HUES64 (cell line): Measurements from ENCODE around the gene SLX4. TPM values are rescaled to one million over a fixed set of nuclear protein-coding genes. Genes with fewer than 3 reads are reported as not detected.
"Not testable (repeated sequence)": the region's sequence is repeated elsewhere in the genome, so short reads cannot be mapped to it uniquely, and the experiment has no call there.

Experiments used
- H3K27ac ChIP-seq: 2 replicates; pipeline ENCODE4 v1.7.0; 2013; ENCODE audit warnings: low read depth, low read length, inconsistent platforms
- H3K27me3 ChIP-seq: 2 replicates; pipeline ENCODE4 v1.6.1; 2013; ENCODE audit warnings: mild to moderate bottlenecking, low read length; ENCODE audit not compliant: insufficient read depth
- H3K36me3 ChIP-seq: 2 replicates; pipeline ENCODE4 v1.6.1; 2013; ENCODE audit warnings: mild to moderate bottlenecking, low read length; ENCODE audit not compliant: insufficient read depth
- H3K4me1 ChIP-seq: 2 replicates; pipeline ENCODE4 v1.6.1; 2013; ENCODE audit warnings: mild to moderate bottlenecking, low read length, moderate library complexity; ENCODE audit not compliant: insufficient read depth
- H3K4me3 ChIP-seq: 2 replicates; pipeline ENCODE4 v1.5.1; 2013; ENCODE audit warnings: mild to moderate bottlenecking, low read length, moderate library complexity
- H3K9ac ChIP-seq: 2 replicates; pipeline ENCODE4 v1.6.1; 2013; ENCODE audit warnings: mild to moderate bottlenecking, low read depth, low read length
- H3K9me3 ChIP-seq: 2 replicates; pipeline ENCODE4 v1.6.1; 2013; ENCODE audit warnings: low read depth, low read length; ENCODE audit not compliant: insufficient read depth
- WGBS: fragments of 150-250, 120-280 bp; methylation state at CpG from one replicate; pipeline ENCODE4 v1.1.7; 2013; ENCODE audit warnings: missing lambda C conversion rate; 5-methylcytosine and 5-hydroxymethylcytosine counted together
- polyA plus RNA-seq, 2 experiments: library from polyadenylated mRNA; stranded (reverse); fragments of 50-300 nt; gene quantifications; one replicate each; pipeline ENCODE4 v1.2.3, GENCODE V29; 2013

The SLX4 gene, protein sequence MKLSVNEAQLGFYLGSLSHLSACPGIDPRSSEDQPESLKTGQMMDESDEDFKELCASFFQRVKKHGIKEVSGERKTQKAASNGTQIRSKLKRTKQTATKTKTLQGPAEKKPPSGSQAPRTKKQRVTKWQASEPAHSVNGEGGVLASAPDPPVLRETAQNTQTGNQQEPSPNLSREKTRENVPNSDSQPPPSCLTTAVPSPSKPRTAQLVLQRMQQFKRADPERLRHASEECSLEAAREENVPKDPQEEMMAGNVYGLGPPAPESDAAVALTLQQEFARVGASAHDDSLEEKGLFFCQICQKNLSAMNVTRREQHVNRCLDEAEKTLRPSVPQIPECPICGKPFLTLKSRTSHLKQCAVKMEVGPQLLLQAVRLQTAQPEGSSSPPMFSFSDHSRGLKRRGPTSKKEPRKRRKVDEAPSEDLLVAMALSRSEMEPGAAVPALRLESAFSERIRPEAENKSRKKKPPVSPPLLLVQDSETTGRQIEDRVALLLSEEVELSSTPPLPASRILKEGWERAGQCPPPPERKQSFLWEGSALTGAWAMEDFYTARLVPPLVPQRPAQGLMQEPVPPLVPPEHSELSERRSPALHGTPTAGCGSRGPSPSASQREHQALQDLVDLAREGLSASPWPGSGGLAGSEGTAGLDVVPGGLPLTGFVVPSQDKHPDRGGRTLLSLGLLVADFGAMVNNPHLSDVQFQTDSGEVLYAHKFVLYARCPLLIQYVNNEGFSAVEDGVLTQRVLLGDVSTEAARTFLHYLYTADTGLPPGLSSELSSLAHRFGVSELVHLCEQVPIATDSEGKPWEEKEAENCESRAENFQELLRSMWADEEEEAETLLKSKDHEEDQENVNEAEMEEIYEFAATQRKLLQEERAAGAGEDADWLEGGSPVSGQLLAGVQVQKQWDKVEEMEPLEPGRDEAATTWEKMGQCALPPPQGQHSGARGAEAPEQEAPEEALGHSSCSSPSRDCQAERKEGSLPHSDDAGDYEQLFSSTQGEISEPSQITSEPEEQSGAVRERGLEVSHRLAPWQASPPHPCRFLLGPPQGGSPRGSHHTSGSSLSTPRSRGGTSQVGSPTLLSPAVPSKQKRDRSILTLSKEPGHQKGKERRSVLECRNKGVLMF (N-terminal part only)
- polyA plus RNA-seq (2013, experiment 1 of 2): 6.0 TPM
- polyA plus RNA-seq (2013, experiment 2 of 2): 7.0 TPM

DNA sequence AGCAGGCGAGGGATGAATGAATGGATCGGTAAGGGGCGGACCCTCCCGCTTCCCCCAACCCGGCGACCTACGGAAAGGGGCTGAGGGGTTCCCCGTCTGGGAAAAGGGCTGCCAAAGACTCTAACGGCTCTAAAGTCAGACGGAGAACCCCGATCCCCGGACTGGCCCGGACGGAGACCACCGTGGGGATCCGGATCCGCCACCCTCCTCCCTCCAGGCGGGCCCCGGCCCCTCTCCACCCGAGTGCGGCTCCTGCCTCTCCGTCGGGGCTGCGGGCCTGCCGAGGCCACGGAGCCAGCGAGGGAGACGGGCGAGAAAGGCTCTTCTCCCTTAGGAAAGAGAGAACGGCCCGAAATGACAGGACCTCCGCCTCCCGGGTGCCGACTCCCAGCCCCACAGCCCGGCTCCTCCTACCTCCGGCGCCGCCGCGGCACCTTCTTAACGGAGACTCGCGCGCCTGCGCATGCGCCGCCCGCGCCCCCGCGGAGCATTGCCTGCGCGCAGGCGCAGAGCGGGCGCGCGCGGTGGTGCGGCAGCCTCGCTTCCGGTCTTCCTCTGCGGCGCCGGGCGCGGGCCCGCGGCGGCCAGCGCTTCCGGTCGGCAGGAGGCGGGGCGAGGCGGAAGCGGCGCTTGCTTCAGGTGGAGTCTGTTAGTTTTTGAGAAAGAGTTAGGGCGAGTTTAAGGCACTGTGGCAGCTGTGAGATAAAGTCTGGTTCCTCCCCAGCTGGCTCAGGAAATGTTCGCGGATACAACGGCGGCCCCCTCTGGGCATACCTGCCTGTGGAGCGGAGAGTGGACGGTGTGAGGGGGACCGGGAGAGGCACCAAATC, at the start of gene SLX4:
Gene SLX4, minus strand, starts transcription at position 461 of the 830 bp plus-strand sequence. CDS start 2,642 bp downstream, outside the sequence.
- Histone ChIP-seq H3K27ac (peak within 1 kb of the TSS; percentile 73; the same call in 1 of the 2 replicates), H3K9ac (peak within 1 kb of the TSS; percentile 85), H3K9me3 (no peaks in the 10 kb centered on the region), H3K4me1 (peaks cover 9% of the 10 kb centered on the region; the same call in 1 of the 2 replicates), H3K4me3 (peak within 1 kb of the TSS; percentile 100), H3K36me3 (peaks cover 20% of the 10 kb centered on the region), H3K27me3 (no peaks in the 10 kb centered on the region)
- under 1% methylated on average over 86 of the region's 86 CpGs for WGBS

GRCh38 chr16:3659251-3659650, 47.8 kb upstream of the SLX4 start:
- H3K27ac ChIP-seq: no peak overlapping the region
- no peak overlapping the region for H3K4me3 ChIP-seq
- no peaks in the 10 kb centered on the region for H3K4me1 ChIP-seq
- H3K27me3 ChIP-seq: no peaks in the 10 kb centered on the region
- H3K36me3 ChIP-seq: peaks cover 94% of the 10 kb centered on the region
- 87% methylated on average over 2 of the region's 3 CpGs for WGBS
- H3K9ac ChIP-seq: no peak overlapping the region
- H3K9me3 ChIP-seq: no peaks in the 10 kb centered on the region

- H3K4me3 ChIP-seq: no peak overlapping the region
- H3K36me3 ChIP-seq: peaks cover 79% of the 10 kb centered on the region
- no peaks in the 10 kb centered on the region for H3K9me3 ChIP-seq
- no peak overlapping the region for H3K9ac ChIP-seq
- peaks cover 3% of the 10 kb centered on the region; the same call in 1 of the 2 replicates for H3K4me1 ChIP-seq
- no peak overlapping the region for H3K27ac ChIP-seq
- WGBS: 95% methylated on average over 42 of the region's 42 CpGs
- no peaks in the 10 kb centered on the region for H3K27me3 ChIP-seq
These were observed 45.4 kb upstream of the SLX4 start for GRCh38 chr16:3656491-3657468.

- not testable (repeated sequence) for H3K4me3 ChIP-seq, H3K27me3 ChIP-seq, H3K27ac ChIP-seq, H3K9ac ChIP-seq, H3K9me3 ChIP-seq, H3K4me1 ChIP-seq
- 100% methylated on average over 6 of the region's 10 CpGs for WGBS
- peaks cover 76% of the 10 kb centered on the region for H3K36me3 ChIP-seq
These were observed 44.7 kb upstream of the SLX4 start for GRCh38 chr16:3656160-3656490.

GRCh38 chr16:3655396-3656159, 44.2 kb upstream of the SLX4 start:
- WGBS: 95% methylated on average over 21 of the region's 21 CpGs
- no peak overlapping the region for H3K27ac ChIP-seq
- no peak overlapping the region for H3K4me3 ChIP-seq
- peaks cover 3% of the 10 kb centered on the region; the same call in 1 of the 2 replicates for H3K4me1 ChIP-seq
- H3K9me3 ChIP-seq: no peaks in the 10 kb centered on the region
- no peaks in the 10 kb centered on the region for H3K27me3 ChIP-seq
- H3K9ac ChIP-seq: no peak overlapping the region
- peaks cover 71% of the 10 kb centered on the region for H3K36me3 ChIP-seq

DNA sequence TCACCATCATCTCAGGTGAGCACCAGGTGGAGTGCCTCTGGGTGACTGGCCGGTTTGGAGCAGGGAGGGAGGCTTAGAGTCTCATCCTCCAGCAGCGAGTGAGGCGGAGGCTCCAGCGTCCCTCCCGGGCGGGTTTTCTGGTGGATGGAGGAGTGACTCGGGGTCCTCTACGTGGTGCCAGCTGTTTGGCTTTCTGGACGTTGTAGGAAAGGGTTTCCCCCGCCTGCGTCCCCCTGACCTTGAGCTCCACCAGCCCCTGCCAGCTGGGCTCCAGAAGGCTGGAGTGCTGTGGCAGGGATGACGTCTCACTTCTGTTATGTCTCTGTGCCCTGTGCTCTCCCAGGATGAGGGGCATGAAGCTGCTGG, 43.6 kb upstream of the SLX4 start:
- H3K9me3 ChIP-seq: no peaks in the 10 kb centered on the region
- H3K27me3 ChIP-seq: no peaks in the 10 kb centered on the region
- H3K4me1 ChIP-seq: peaks cover 3% of the 10 kb centered on the region; the same call in 1 of the 2 replicates
- peaks cover 65% of the 10 kb centered on the region for H3K36me3 ChIP-seq
- no peak overlapping the region for H3K4me3 ChIP-seq
- H3K9ac ChIP-seq: no peak overlapping the region
- peak overlapping the region; percentile 20; the same call in 1 of the 2 replicates for H3K27ac ChIP-seq
- 92% methylated on average over 12 of the region's 12 CpGs for WGBS

GRCh38 chr16:3654249-3654991, 43.0 kb upstream of the SLX4 start, which contains the start of gene DNASE1:
DNASE1 (plus strand) TSS chr16:3654691; CDS start chr16:3655374, 683 bp downstream.
- no peaks in the 10 kb centered on the region for H3K27me3 ChIP-seq

DNA sequence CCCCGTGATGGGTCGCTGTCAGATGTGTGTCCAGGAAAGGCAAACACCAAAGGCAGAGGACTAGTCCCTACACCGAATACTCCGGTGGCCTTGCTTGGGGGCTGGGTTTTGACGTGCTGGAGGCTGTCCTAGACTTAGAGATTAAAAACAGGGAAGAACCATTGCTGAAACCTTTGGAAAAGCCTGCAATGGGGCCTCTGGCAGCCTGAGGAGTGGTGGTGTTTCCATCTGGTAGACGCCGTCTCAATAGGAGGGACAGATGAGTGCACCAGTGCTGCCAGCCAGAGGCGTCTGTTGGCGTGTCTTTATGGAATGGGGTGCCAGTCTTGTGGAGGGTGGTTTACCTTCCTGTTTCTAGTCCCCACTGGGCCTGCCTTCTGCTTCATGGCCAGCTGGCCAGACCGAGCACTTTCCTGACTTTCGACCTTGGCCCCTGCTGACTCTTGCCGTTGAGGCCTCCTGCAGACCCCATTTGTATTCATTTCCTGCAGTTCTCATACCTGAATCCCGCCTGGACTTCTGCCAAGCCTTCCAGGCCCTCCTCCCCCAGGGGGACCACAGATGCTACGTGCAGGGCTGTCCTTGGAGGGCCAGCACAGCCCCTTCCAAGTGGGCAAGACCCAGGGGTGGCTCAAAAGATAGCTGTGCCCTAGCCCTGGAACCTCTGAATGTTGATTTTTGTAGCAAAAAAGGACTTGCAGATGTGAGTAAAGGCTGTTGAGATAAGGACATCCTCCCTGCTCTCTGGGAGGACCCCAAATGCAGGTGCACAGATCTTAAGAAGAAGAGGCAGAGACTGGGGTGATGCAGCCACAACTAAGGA, 41.2 kb upstream of the SLX4 start:
- no peak overlapping the region for H3K9ac ChIP-seq
- H3K4me3 ChIP-seq: no peak overlapping the region
- peaks cover 41% of the 10 kb centered on the region for H3K36me3 ChIP-seq
- H3K9me3 ChIP-seq: no peaks in the 10 kb centered on the region
- H3K27ac ChIP-seq: 0 out of 2 replicates have a peak overlapping the region, but pooled peaks have one; percentile 0
- 76% methylated on average over 14 of the region's 14 CpGs for WGBS
- peaks cover 3% of the 10 kb centered on the region; the same call in 1 of the 2 replicates for H3K4me1 ChIP-seq
- no peaks in the 10 kb centered on the region for H3K27me3 ChIP-seq

More at GRCh38 chr16:3654249-3654991, 43.0 kb upstream of the SLX4 start, which contains the start of gene DNASE1:
- Histone ChIP-seq H3K4me1 (peaks cover 3% of the 10 kb centered on the region; the same call in 1 of the 2 replicates), H3K27ac (peak within 1 kb of the TSS; percentile 20; the same call in 1 of the 2 replicates), H3K36me3 (peaks cover 60% of the 10 kb centered on the region), H3K9me3 (no peaks in the 10 kb centered on the region), H3K9ac (no peak within 1 kb of the TSS), H3K4me3 (no peak within 1 kb of the TSS)
- 72% methylated on average over 14 of the region's 14 CpGs for WGBS
